ENCODE data around the gene LIMK2.

GRCh38 chr22:31329029-31329428 lies 116.9 kb downstream of the LIMK2 start:
- TF ChIP-seq CTCF (IDR thresholded peaks at IDR 0.05; ENCODE audit: low read depth, low read length), result no peak
- TF ChIP-seq EZH2phosphoT487 (IDR thresholded peaks at IDR 0.05; ENCODE audit: low read depth), result no peak
